ENCODE measurements around the gene EFCAB6.

DNA sequence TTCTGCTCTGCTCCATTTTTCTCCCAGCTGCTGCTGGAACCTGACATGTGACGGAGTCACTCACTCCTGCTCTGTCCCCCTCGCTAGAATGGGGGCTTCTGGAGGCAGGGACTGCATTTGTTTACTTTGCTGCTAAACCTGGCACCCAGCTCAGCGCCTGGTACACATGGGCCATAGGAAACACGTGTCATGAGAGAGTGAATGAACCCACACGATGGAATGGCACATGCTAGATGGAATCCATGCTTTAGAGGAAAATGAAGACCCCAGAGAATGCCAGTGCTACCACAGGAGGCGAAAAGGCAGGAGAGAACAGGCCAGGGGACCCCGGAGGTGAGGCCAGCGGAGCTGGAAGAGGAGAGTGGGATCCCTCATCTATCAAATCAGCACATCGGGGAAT, 239.4 kb downstream of the EFCAB6 start:
- TF ChIP-seq POLR2AphosphoS5 (IDR thresholded peaks at IDR 0.05) (no peak), POLR2A (IDR thresholded peaks at IDR 0.05) (no peak)
- TF ChIP-seq, protein P1, sequence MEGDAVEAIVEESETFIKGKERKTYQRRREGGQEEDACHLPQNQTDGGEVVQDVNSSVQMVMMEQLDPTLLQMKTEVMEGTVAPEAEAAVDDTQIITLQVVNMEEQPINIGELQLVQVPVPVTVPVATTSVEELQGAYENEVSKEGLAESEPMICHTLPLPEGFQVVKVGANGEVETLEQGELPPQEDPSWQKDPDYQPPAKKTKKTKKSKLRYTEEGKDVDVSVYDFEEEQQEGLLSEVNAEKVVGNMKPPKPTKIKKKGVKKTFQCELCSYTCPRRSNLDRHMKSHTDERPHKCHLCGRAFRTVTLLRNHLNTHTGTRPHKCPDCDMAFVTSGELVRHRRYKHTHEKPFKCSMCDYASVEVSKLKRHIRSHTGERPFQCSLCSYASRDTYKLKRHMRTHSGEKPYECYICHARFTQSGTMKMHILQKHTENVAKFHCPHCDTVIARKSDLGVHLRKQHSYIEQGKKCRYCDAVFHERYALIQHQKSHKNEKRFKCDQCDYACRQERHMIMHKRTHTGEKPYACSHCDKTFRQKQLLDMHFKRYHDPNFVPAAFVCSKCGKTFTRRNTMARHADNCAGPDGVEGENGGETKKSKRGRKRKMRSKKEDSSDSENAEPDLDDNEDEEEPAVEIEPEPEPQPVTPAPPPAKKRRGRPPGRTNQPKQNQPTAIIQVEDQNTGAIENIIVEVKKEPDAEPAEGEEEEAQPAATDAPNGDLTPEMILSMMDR (IDR thresholded peaks at IDR 0.05): no peak
